GM23248 (cell line): ENCODE results near the gene FBXO40.

Experiments
- EZH2 ChIP-seq: fragments of 200-600 bp; sonication (generic); IDR thresholded peaks from 2 replicates; pipeline ENCODE4 v1.6.1; 2018; ENCODE audit warnings: antibody characterized with exemption, mild to moderate bottlenecking; ENCODE audit not compliant: insufficient read depth, poor library complexity, severe bottlenecking
- EZH2phosphoT487 ChIP-seq: fragments of 200-600 bp; sonication (generic); IDR thresholded peaks from 2 replicates; pipeline ENCODE4 v1.6.1; 2018; ENCODE audit warnings: antibody characterized with exemption, moderate library complexity, mild to moderate bottlenecking, low read depth; ENCODE audit not compliant: insufficient read depth

GRCh38 chr3:121641127-121641526 lies 47.9 kb downstream of the FBXO40 start:
- TF ChIP-seq EZH2 (no peak), EZH2phosphoT487 (no peak)
